ENCODE measurements around the gene MUSK. TPM values are rescaled to one million over a fixed set of nuclear protein-coding genes. Genes with fewer than 3 reads are reported as not detected.

The MUSK gene
- total RNA-seq, 2 experiments from 2014 or later, result not detected

Other genes starting within 250 kb of the MUSK start
- gene SVEP1, start 89.0 kb upstream of the MUSK start, total RNA-seq, result not detected